Activated T-cell treated with anti-CD3 and anti-CD28 coated beads for 1 hour (primary cell): ENCODE data around the gene ISL2.

Experiments
- DNase-seq: peaks from one replicate; pipeline ENCODE4 v3.0.0-alpha.2; 2020; ENCODE audit warnings: low read depth

ISL2 gene

GRCh38 chr15:76327191-76328105, 9.1 kb upstream of the ISL2 start:
- no peak for DNase-seq

- no peak for DNase-seq
These were observed 8.4 kb upstream of the ISL2 start for GRCh38 chr15:76328106-76328696.

GRCh38 chr15:76328958-76329357, 7.6 kb upstream of the ISL2 start:
- DNase-seq: no peak

GRCh38 chr15:76330080-76330680, 6.4 kb upstream of the ISL2 start:
- no peak for DNase-seq

DNA sequence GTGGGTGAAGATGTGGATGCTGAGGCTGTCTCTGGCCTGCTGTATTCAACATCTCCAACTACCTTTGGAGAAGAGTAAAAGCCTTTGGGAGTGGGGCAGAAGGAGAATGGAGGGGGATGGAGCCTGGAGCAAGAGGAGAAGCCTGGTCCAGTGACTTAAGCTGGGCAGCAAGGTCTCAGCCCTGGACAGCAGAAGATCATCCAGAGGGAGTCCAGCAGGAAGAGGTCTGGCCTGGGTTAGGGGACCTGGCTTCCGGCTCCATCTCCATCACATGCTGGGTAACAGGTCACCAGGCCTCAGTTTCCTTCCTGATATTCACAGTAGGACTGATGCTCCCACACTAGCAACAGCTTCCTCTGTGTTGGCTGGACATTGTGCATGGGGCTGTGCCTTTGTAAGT, 3.8 kb upstream of the ISL2 start:
- DNase-seq: no peak

DNA sequence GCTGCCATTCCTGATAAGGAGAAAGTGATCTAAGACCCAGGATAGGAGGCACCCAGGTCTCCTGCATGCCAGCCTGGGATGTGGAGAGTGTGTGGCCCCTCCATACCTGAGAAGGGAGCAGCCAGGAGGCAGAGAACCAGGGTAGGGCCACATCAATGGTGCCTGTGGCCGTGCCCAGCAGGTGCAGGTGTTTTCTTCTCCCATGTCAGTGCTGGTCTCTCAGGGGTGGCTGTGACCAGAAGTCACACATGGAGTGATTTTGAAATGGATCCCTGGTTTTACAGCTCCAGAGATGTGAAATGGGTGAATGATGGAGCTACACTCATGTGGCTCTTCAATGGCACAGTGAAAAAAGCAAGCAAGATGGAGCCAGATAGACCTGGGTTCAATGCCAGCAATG, 3.3 kb upstream of the ISL2 start:
- no peak for DNase-seq

- no peak for DNase-seq
These were observed 2.7 kb upstream of the ISL2 start for GRCh38 chr15:76333720-76334437.

DNA sequence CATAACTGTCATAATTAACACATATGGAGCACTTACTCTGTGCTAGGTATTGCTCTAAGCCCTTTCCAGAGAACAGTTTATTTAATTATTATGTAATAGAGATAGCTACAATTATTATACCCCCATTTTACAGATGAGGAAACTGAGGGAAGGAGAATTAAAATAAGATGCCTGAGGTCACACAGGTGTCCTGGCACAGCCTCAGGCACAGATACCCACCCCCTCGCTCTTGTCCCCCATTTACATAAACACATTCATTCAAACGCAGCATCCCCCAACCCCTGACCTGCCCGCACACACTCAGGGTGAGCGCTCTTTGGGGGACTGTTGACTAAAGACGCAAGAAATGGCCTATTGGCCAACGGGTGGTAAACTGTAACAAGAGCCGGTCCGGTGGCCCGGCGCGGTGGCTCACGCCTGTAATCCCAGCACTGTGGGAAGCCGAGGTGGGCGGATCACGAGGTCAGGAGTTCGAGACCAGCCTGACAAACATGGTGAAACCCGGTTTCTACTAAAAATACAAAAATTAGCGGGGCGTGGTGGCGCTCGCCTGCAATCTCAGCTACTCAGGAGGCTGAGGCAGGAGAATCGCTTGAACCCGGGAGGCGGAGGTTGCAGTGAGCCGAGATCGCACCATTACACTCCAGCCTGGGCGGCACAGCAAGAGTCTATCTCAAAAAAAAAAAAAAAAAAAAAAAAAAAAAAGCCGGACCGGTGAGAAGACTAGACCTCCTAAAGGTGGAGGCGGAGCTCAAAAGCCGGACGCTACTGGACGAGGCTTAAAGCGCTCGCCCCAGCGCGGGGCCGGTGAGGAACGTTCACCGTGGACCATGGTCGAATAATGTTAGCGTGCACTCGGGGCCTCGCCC, 1.9 kb upstream of the ISL2 start:
- DNase-seq: no peak

GRCh38 chr15:76335307-76336253, 993 bp upstream of the ISL2 start:
- DNase-seq: no peak

- no peak for DNase-seq
These were observed 604 bp downstream of the ISL2 start for GRCh38 chr15:76337059-76337695.

GRCh38 chr15:76337696-76338485, 1.3 kb downstream of the ISL2 start:
- no peak for DNase-seq

GRCh38 chr15:76338486-76339304, 2.1 kb downstream of the ISL2 start:
- DNase-seq: no peak

GRCh38 chr15:76339305-76340197, 3.0 kb downstream of the ISL2 start:
- no peak for DNase-seq

- DNase-seq: no peak
These were observed 3.7 kb downstream of the ISL2 start for GRCh38 chr15:76340198-76340802.

- no peak for DNase-seq
These were observed 4.3 kb downstream of the ISL2 start for GRCh38 chr15:76340803-76341365.

DNA sequence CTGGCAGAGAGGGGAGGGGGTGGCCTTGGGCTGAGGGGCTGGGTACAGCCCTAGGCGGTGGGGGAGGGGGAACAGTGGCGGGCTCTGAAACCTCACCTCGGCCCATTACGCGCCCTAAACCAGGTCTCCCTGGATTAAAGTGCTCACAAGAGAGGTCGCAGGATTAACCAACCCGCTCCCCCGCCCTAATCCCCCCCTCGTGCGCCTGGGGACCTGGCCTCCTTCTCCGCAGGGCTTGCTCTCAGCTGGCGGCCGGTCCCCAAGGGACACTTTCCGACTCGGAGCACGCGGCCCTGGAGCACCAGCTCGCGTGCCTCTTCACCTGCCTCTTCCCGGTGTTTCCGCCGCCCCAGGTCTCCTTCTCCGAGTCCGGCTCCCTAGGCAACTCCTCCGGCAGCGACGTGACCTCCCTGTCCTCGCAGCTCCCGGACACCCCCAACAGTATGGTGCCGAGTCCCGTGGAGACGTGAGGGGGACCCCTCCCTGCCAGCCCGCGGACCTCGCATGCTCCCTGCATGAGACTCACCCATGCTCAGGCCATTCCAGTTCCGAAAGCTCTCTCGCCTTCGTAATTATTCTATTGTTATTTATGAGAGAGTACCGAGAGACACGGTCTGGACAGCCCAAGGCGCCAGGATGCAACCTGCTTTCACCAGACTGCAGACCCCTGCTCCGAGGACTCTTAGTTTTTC, 4.9 kb downstream of the ISL2 start:
- no peak for DNase-seq
